OCI-LY3 (cell line): ENCODE results near the gene SRCIN1.
"Not testable (repeated sequence)": the region's sequence is repeated elsewhere in the genome, so short reads cannot be mapped to it uniquely, and the experiment has no call there.

Source experiments
- CTCF ChIP-seq: fragments of 200-600, 300-600 bp; sonication (generic); IDR thresholded peaks from 2 replicates; pipeline ENCODE4 v1.5.1; 2014; ENCODE audit warnings: antibody characterized with exemption, low read length, low read depth
- EZH2phosphoT487 ChIP-seq: fragments of 200-600 bp; shearing (Covaris generic); IDR thresholded peaks from 2 replicates; pipeline ENCODE4 v1.6.1; 2018; ENCODE audit warnings: antibody characterized with exemption, mixed run types, low read depth

GRCh38 chr17:38489774-38490173, 116.0 kb downstream of the SRCIN1 start:
- not testable (repeated sequence) for TF ChIP-seq CTCF, EZH2phosphoT487
